Skin epidermis (tissue), 12 donors: ENCODE measurements around the gene PUS10.

Experiments used
- H3K27ac ChIP-seq, 21 experiments: fragments of 200-600 bp; sonication (generic) in 11 of 21; one replicate each; pipeline ENCODE4 v1.5.0; 2020; ENCODE audit warnings: mild to moderate bottlenecking in 3 of 21, inconsistent platforms in 2 of 21, moderate library complexity in 2 of 21
- H3K4me3 ChIP-seq, 7 experiments: fragments of 200-600 bp; sonication (generic) in 2 of 7; one replicate each; pipeline ENCODE4 v1.5.0; 2020; ENCODE audit warnings: inconsistent platforms in 2 of 7, mild to moderate bottlenecking in 2 of 7, moderate library complexity in 1 of 7

The PUS10 gene

DNA sequence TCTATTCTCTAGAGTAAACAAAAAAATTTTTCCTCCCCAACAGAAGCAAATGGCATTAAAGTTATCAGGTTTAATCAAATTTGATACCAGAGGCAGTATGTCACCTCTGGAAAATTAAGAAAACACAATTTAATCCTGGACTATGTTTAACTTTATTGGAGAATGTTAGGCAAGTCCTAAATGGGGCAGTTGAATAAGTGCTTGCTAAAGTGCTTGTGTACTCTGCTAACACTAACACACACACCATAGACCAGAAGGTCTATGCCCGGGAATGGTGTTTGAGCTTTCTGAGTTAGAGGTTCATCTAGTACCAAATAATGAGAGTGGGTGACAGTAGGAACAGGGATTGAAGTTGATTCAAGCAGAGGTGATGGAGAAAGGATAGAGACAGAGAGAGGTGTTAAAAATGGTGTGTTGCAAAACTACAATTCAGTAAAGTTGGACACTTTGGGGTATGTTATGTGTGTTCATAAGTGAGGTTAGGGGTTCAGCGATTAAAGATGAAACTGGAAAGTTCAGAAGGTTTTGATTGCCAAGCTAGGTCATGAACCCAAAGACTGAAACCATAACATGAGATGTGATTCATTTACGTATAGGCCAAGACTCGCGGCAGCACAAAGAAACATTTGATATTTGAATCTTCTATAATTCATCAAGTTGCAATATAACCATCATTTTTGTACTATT is 41.0 kb downstream of the PUS10 start:
- H3K4me3 ChIP-seq: no peak overlapping the region
- no peak overlapping the region for H3K27ac ChIP-seq

DNA sequence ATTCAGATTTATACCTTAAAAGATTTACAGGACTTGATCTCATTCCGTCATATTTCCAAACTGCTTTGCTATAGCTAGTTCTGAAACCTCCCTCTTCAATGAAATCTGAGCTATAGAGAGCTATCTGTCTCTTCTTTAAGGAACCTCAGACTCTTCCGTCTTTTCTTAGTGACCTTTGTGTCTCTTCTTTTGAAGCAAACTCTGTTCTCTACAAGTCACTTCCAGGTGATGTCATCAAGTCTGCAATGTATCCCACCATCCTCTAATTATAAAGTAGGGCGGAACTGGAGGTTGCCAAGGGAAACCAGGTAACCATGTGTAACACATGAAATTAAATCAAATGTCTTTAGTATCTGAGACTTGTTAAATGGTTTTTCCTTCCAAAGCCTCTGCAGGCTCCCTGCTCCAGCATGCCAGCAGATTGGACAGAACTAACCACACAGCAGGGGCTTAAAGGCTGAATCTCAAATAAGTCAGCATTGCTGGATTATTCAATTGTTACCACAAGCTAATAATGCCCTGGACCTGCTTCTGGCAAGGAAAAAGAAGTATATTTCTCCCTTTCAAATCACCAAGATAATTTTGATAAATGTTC is 41.7 kb downstream of the PUS10 start:
- Histone ChIP-seq H3K27ac (no peak overlapping the region), H3K4me3 (no peak overlapping the region)

DNA sequence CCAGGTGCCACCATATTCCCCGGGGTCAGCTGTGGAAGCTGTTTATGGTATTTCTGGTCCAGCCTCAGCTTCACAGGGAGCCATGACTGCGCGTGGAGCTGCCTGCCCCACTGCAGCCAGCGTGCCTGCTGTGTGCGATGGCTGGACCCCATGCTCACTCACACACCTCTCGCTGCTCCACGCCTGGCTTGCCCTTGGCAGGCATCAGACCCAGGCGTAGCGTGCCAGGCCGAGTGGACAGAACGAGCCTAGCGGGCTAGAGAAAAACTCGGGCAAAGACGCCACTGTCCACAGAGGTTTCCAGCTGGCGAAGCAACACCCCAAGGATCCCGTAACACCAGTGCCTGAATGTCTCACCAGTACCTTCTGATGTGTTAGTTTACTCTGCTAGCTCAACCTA is 43.4 kb downstream of the PUS10 start:
- Histone ChIP-seq H3K27ac (no peak overlapping the region), H3K4me3 (no peak overlapping the region)

DNA sequence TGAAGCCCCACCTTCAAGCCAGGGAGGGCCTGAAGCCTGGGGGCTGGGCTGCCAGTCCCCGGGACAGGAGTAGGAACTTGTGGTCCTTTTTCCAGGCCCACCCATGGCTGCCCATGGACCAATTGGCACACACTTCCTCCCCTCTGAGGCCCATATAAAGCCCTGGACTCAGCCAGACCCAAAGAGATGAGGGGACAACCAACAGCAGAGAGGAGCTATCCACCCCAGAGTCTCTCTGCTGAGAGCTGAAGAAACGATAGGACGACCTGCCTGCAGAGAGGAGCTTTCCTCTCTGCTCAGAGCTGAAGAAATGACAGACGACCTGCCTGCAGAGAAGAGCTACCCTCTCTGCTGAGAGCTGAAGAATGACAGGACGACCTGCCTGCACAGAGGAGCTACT is 44.4 kb downstream of the PUS10 start:
- Histone ChIP-seq H3K27ac (peak overlapping the region in 1 of 21 experiments; percentile 64), H3K4me3 (no peak overlapping the region)

GRCh38 chr2:60972889-60973656 is 45.0 kb downstream of the PUS10 start:
- no peak overlapping the region for H3K4me3 ChIP-seq
- H3K27ac ChIP-seq: peak overlapping the region in 1 of 21 experiments; percentile 64

GRCh38 chr2:60966507-60967405 is 51.3 kb downstream of the PUS10 start:
- H3K27ac ChIP-seq: peak overlapping the region in 1 of 21 experiments; percentile 18

GRCh38 chr2:60965499-60965785 is 52.6 kb downstream of the PUS10 start:
- H3K4me3 ChIP-seq: no peak overlapping the region
- H3K27ac ChIP-seq: peak overlapping the region in 6 of 21 experiments; percentile 2 to 67 (median 36)

More at GRCh38 chr2:60966507-60967405, 51.3 kb downstream of the PUS10 start:
- no peak overlapping the region for H3K4me3 ChIP-seq

DNA sequence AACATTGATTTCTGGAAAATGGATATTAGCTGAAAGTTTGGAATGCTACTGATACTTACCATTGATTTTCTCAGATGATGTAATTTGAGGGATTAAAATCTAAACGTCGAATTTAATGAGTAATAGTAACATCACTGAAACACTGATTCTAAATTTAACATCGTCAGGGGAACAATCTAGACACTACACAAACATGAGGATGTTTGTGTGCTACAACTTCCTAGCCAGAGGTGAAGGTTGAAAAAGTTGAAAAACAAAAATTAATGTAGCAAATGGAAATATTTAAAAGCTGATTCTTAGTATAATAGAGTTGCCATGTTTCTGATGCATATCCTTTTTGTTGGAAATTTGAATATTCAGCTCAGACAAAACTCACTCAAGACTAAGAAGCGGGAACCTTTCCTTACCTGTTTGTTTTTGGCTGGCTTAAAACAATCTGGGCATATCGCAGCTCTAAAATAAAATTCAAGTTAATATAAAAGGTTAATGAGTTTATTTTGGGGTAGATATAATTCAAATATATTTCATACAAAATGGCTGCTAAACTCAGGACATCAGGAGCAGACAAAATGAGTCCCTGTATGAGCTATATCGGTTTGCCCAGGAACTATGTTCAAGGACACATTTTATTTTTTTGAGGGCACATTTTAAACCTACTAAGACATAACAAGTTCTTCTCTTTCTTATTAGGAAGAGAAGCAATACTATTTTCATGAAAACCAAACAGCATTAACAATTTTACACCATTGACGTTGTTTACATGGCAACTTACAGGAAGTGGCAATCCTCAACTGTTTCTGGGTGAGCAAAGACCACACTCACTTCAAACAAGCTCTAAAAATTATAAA is 53.2 kb downstream of the PUS10 start:
- peak overlapping the region in 6 of 21 experiments; percentile 2 to 67 (median 36) for H3K27ac ChIP-seq

GRCh38 chr2:60963190-60963589 is 54.9 kb downstream of the PUS10 start:
- peak overlapping the region in 7 of 21 experiments; percentile 25 to 88 (median 47) for H3K27ac ChIP-seq
- no peak overlapping the region for H3K4me3 ChIP-seq

More for the DNA sequence above, 53.2 kb downstream of the PUS10 start:
- H3K4me3 ChIP-seq: no peak overlapping the region

DNA sequence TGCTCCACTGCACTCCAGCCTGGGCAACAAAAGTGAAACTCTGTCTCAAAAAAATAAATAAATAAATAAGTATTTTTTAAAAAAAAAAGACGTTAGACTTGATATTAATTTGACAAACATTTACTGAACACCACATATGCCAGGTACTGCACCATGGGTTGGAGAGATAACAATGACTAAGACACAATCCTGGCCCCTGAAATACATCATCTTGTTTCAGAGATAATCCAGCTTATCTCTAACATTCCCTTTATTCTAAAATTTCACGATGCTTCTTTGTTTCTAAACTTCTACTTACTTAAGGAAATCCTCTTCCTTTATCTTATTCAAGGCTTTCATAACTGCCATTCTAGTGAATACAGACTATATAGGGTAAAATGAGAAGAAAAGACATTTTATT is 55.5 kb downstream of the PUS10 start:
- Histone ChIP-seq H3K4me3 (no peak overlapping the region), H3K27ac (peak overlapping the region in 5 of 21 experiments; percentile 49 to 88 (median 68))

- Histone ChIP-seq H3K27ac (peak overlapping the region in 16 of 21 experiments; percentile 22 to 88 (median 50)), H3K4me3 (no peak overlapping the region)
These were observed 56.6 kb downstream of the PUS10 start for GRCh38 chr2:60961457-60961856.

GRCh38 chr2:60960706-60961105 is 57.3 kb downstream of the PUS10 start:
- Histone ChIP-seq H3K4me3 (no peak overlapping the region), H3K27ac (peak overlapping the region in 15 of 21 experiments; percentile 27 to 88 (median 63))

DNA sequence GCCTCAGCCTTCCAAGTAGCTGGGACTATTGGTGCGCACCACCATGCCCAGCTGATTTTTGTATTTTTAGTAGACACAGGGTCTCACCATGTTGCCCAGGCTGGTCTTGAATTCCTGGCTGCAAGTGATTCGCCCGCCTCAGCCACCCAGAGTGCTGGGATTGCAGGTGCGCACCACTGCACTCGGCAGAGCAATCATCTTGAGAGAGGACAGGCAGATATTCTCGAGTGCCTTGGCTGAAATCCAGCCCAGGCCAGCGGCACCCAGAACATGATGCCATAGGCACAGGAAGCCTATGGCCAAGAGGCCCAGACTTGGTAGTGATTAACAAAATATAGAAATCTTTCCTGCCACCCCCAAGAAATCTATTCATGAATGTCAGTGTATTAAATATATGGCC is 58.6 kb downstream of the PUS10 start:
- peak overlapping the region in 20 of 21 experiments; percentile 53 to 88 (median 71) for H3K27ac ChIP-seq

DNA sequence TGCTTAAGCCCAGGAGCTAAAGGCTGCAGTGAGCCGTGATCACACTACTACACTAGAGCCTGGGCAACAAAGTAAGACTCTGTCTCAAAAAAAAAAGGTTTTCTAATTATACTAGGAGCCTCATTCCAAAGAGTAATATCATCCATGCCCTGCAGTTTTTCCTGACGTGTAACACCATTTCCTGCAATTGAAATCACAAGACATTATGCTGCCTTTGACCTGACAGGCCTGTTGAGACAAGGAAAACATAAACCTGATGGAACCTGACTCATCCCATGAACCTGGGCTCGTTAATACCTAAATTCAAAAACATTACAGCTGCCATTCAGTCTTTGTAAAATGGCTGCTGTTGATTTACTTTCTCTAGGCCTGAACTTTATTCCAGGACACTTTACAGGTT is 59.3 kb downstream of the PUS10 start:
- H3K4me3 ChIP-seq: no peak overlapping the region
- peak overlapping the region in 20 of 21 experiments; percentile 53 to 88 (median 76) for H3K27ac ChIP-seq

More for the DNA sequence above, 58.6 kb downstream of the PUS10 start:
- no peak overlapping the region for H3K4me3 ChIP-seq

- no peak overlapping the region for H3K4me3 ChIP-seq
- peak overlapping the region in 20 of 21 experiments; percentile 47 to 88 (median 76) for H3K27ac ChIP-seq
These were observed 59.7 kb downstream of the PUS10 start for GRCh38 chr2:60958361-60958760.

DNA sequence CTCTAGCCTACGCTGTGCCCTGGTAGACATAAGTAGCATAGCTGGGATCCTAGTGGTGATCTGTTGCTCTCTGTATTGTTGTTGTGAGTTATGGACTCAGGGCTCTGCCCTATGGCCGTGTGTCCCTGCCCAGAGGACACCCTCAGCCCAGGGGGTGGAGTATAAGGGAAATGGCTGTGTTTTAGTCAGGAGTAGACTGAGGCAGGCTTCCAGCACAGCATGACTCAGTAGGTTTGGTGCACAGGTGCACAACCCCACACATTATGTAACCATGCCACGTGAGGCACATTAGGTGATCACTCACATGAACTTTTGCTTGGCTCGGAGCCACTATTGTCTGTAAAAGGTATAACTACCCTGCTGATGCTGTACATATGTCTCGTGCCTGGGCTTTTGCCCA is 60.4 kb downstream of the PUS10 start:
- H3K4me3 ChIP-seq: no peak overlapping the region
- peak overlapping the region in 19 of 21 experiments; percentile 3 to 88 (median 75) for H3K27ac ChIP-seq

- peak overlapping the region in 16 of 21 experiments; percentile 3 to 88 (median 60) for H3K27ac ChIP-seq
- H3K4me3 ChIP-seq: no peak overlapping the region
These were observed 60.8 kb downstream of the PUS10 start for GRCh38 chr2:60957224-60957623.

DNA sequence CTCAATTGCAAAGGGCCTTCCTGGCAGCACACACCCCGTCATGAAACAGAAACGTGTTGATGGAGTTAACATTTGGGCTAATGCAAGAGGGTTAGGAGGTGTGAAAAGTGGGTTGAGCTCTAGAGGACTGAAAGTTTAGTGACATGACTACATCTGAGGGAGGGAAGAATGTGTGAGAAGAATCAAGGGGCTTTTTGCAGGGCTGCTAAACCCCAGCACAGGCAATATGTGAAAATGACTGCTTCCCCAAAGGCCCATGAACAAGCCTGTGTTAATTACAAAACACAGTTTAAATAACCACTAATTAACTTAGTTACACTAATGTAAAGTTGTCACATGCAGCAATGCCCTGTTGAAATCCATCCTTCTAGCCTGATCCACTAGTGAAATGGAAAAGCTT is 63.9 kb downstream of the PUS10 start:
- Histone ChIP-seq H3K4me3 (no peak overlapping the region), H3K27ac (peak overlapping the region in 4 of 21 experiments; percentile 17 to 58 (median 34))
